OCI-LY3 (cell line): ENCODE results near the gene SC5D.

Experiments
- EZH2phosphoT487 ChIP-seq: fragments of 200-600 bp; shearing (Covaris generic); IDR thresholded peaks from 2 replicates; pipeline ENCODE4 v1.6.1; 2018; ENCODE audit warnings: antibody characterized with exemption, mixed run types, low read depth
- TF ChIP-seq, protein P1 (sequence below): fragments of 200-600, 300-600 bp; sonication (generic); IDR thresholded peaks from 2 replicates; pipeline ENCODE4 v1.5.1; 2014; ENCODE audit warnings: antibody characterized with exemption, low read length, low read depth

DNA sequence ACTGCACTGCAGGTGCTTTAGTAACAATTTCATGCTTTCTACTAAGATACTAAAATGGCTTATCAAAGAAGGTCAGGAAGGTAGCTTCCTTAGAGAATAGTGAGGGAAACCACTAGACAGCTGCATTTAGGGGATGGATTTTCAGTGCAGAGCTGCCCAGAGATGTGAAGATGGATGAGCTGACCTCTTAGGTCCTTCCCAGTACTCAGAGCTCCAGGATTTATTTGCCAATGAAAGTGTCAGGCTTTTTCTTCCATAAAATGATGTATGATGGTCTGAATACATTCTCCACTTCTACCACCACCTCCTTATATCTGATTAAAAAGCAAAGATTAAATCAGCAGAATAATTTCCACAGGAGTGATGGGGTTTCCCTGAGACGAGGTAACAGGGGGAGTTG lies 35.0 kb downstream of the SC5D start:
- TF ChIP-seq, protein P1, sequence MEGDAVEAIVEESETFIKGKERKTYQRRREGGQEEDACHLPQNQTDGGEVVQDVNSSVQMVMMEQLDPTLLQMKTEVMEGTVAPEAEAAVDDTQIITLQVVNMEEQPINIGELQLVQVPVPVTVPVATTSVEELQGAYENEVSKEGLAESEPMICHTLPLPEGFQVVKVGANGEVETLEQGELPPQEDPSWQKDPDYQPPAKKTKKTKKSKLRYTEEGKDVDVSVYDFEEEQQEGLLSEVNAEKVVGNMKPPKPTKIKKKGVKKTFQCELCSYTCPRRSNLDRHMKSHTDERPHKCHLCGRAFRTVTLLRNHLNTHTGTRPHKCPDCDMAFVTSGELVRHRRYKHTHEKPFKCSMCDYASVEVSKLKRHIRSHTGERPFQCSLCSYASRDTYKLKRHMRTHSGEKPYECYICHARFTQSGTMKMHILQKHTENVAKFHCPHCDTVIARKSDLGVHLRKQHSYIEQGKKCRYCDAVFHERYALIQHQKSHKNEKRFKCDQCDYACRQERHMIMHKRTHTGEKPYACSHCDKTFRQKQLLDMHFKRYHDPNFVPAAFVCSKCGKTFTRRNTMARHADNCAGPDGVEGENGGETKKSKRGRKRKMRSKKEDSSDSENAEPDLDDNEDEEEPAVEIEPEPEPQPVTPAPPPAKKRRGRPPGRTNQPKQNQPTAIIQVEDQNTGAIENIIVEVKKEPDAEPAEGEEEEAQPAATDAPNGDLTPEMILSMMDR: no peak
- TF ChIP-seq EZH2phosphoT487: no peak
